ENCODE results near the gene L1CAM.

L1CAM gene

GRCh38 chrX:153886915-153887314, 942 bp upstream of the L1CAM start:
- peaks cover 9% of the 10 kb centered on the region for H3K79me1 ChIP-seq (ENCODE audit: low read length)
- H2BK120ac ChIP-seq (ENCODE audit: insufficient read depth, low read length, poor library complexity) = peak overlapping the region; percentile 43
- no peaks in the 10 kb centered on the region for H3K9me3 ChIP-seq (ENCODE audit: insufficient read depth, low read depth, low read length)
- H4K91ac ChIP-seq (ENCODE audit: low read depth, low read length) = peak overlapping the region; percentile 72
- H3K27ac ChIP-seq (ENCODE audit: low read depth, low read length) = no peak overlapping the region
- WGBS (ENCODE audit: extremely low coverage, insufficient coverage, insufficient read length) = no CpG with 5 or more reads among the region's 13 CpGs
- H3K79me2 ChIP-seq (ENCODE audit: control insufficient read depth, insufficient read depth, low read length, poor library complexity) = no peaks in the 10 kb centered on the region
- H3K4me3 ChIP-seq (ENCODE audit: low read depth, low read length) = no peak overlapping the region
- peak overlapping the region; percentile 59 for H3K4me2 ChIP-seq (ENCODE audit: low read length)
- H2AK5ac ChIP-seq (ENCODE audit: low read length) = no peak overlapping the region
- no peak overlapping the region for H3K4ac ChIP-seq (ENCODE audit: low read depth, low read length)
- no peak overlapping the region for H4K12ac ChIP-seq (ENCODE audit: low read depth, low read length)
- no peak overlapping the region for H2BK5ac ChIP-seq (ENCODE audit: low read depth, low read length, poor library complexity)
- H3K14ac ChIP-seq (ENCODE audit: low read length) = peak overlapping the region; percentile 53
- no peak overlapping the region for H3K18ac ChIP-seq (ENCODE audit: low read length)
- no peak overlapping the region for H3K23ac ChIP-seq (ENCODE audit: low read length)
- H3K9ac ChIP-seq (ENCODE audit: low read length) = no peak overlapping the region
- H2AFZ ChIP-seq (ENCODE audit: insufficient read depth, low read length, poor library complexity) = no peak overlapping the region
- H4K8ac ChIP-seq (ENCODE audit: low read depth, low read length) = no peak overlapping the region
- peaks cover 15 to 28% of the 10 kb centered on the region in 2 experiments for H3K4me1 ChIP-seq (ENCODE audit: control insufficient read depth in 1 of 2, insufficient read depth in 2 of 2, low read length in 2 of 2)
- no peaks in the 10 kb centered on the region for H3K27me3 ChIP-seq (ENCODE audit: insufficient read depth, low read length)
- H3K36me3 ChIP-seq (ENCODE audit: control insufficient read depth in 1 of 2, insufficient read depth in 2 of 2, low read length in 2 of 2) = no peaks in the 10 kb centered on the region
- H2BK12ac ChIP-seq (ENCODE audit: low read length) = no peak overlapping the region
- DNase-seq = peak; percentile 27 to 66

GRCh38 chrX:153885208-153885787, 675 bp downstream of the L1CAM start:
- Histone ChIP-seq H3K9me3 (ENCODE audit: insufficient read depth, low read depth, low read length) (no peaks in the 10 kb centered on the region), H3K4me3 (ENCODE audit: low read depth, low read length) (peak overlapping the region; percentile 68), H2AFZ (ENCODE audit: insufficient read depth, low read length, poor library complexity) (no peak overlapping the region), H3K27me3 (ENCODE audit: insufficient read depth, low read length) (no peaks in the 10 kb centered on the region), H4K8ac (ENCODE audit: low read depth, low read length) (no peak overlapping the region), H4K91ac (ENCODE audit: low read depth, low read length) (peak overlapping the region; percentile 42), H3K18ac (ENCODE audit: low read length) (no peak overlapping the region), H3K4ac (ENCODE audit: low read depth, low read length) (no peak overlapping the region), H3K9ac (ENCODE audit: low read length) (no peak overlapping the region), H2BK12ac (ENCODE audit: low read length) (no peak overlapping the region), H3K23ac (ENCODE audit: low read length) (no peak overlapping the region), H4K12ac (ENCODE audit: low read depth, low read length) (no peak overlapping the region), H3K79me2 (ENCODE audit: control insufficient read depth, insufficient read depth, low read length, poor library complexity) (no peaks in the 10 kb centered on the region), H2AK5ac (ENCODE audit: low read length) (no peak overlapping the region), H2BK5ac (ENCODE audit: low read depth, low read length, poor library complexity) (no peak overlapping the region), H3K79me1 (ENCODE audit: low read length) (peaks cover 9% of the 10 kb centered on the region), H3K14ac (ENCODE audit: low read length) (no peak overlapping the region), H3K27ac (ENCODE audit: low read depth, low read length) (no peak overlapping the region), H3K36me3 (ENCODE audit: control insufficient read depth in 1 of 2, insufficient read depth in 2 of 2, low read length in 2 of 2) (no peaks in the 10 kb centered on the region), H3K4me1 (ENCODE audit: control insufficient read depth in 1 of 2, insufficient read depth in 2 of 2, low read length in 2 of 2) (peaks cover 15 to 35% of the 10 kb centered on the region in 2 experiments), H3K4me2 (ENCODE audit: low read length) (peak overlapping the region; percentile 56), H2BK120ac (ENCODE audit: insufficient read depth, low read length, poor library complexity) (no peak overlapping the region)
- DNase-seq = no peak
- WGBS (ENCODE audit: extremely low coverage, insufficient coverage, insufficient read length) = no CpG with 5 or more reads among the region's 32 CpGs

- Histone ChIP-seq H3K36me3 (ENCODE audit: control insufficient read depth in 1 of 2, insufficient read depth in 2 of 2, low read length in 2 of 2) (no peaks in the 10 kb centered on the region), H3K9ac (ENCODE audit: low read length) (no peak overlapping the region), H2BK12ac (ENCODE audit: low read length) (no peak overlapping the region), H2AK5ac (ENCODE audit: low read length) (no peak overlapping the region), H4K12ac (ENCODE audit: low read depth, low read length) (no peak overlapping the region), H4K91ac (ENCODE audit: low read depth, low read length) (no peak overlapping the region), H3K79me1 (ENCODE audit: low read length) (peaks cover 9% of the 10 kb centered on the region), H3K4me3 (ENCODE audit: low read depth, low read length) (no peak overlapping the region), H3K27ac (ENCODE audit: low read depth, low read length) (no peak overlapping the region), H2BK5ac (ENCODE audit: low read depth, low read length, poor library complexity) (no peak overlapping the region), H3K4me2 (ENCODE audit: low read length) (peak overlapping the region; percentile 56), H3K23ac (ENCODE audit: low read length) (no peak overlapping the region), H3K27me3 (ENCODE audit: insufficient read depth, low read length) (no peaks in the 10 kb centered on the region), H3K18ac (ENCODE audit: low read length) (no peak overlapping the region), H2AFZ (ENCODE audit: insufficient read depth, low read length, poor library complexity) (no peak overlapping the region), H3K79me2 (ENCODE audit: control insufficient read depth, insufficient read depth, low read length, poor library complexity) (no peaks in the 10 kb centered on the region), H2BK120ac (ENCODE audit: insufficient read depth, low read length, poor library complexity) (no peak overlapping the region), H3K9me3 (ENCODE audit: insufficient read depth, low read depth, low read length) (no peaks in the 10 kb centered on the region), H3K14ac (ENCODE audit: low read length) (no peak overlapping the region), H3K4ac (ENCODE audit: low read depth, low read length) (no peak overlapping the region), H3K4me1 (ENCODE audit: control insufficient read depth in 1 of 2, insufficient read depth in 2 of 2, low read length in 2 of 2) (peaks cover 15 to 35% of the 10 kb centered on the region in 2 experiments), H4K8ac (ENCODE audit: low read depth, low read length) (no peak overlapping the region)
- no peak for DNase-seq
- WGBS (ENCODE audit: extremely low coverage, insufficient coverage, insufficient read length) = no CpG with 5 or more reads among the region's 6 CpGs
Observed at GRCh38 chrX:153884590-153884989, 1.4 kb downstream of the L1CAM start.

GRCh38 chrX:153884136-153884535, 1.8 kb downstream of the L1CAM start:
- Histone ChIP-seq H2AFZ (ENCODE audit: insufficient read depth, low read length, poor library complexity) (no peak overlapping the region), H3K36me3 (ENCODE audit: control insufficient read depth in 1 of 2, insufficient read depth in 2 of 2, low read length in 2 of 2) (no peaks in the 10 kb centered on the region), H3K27me3 (ENCODE audit: insufficient read depth, low read length) (no peaks in the 10 kb centered on the region), H4K8ac (ENCODE audit: low read depth, low read length) (no peak overlapping the region), H3K9ac (ENCODE audit: low read length) (no peak overlapping the region), H2BK5ac (ENCODE audit: low read depth, low read length, poor library complexity) (no peak overlapping the region), H3K9me3 (ENCODE audit: insufficient read depth, low read depth, low read length) (no peaks in the 10 kb centered on the region), H3K79me2 (ENCODE audit: control insufficient read depth, insufficient read depth, low read length, poor library complexity) (no peaks in the 10 kb centered on the region), H3K4me2 (ENCODE audit: low read length) (no peak overlapping the region), H3K4me3 (ENCODE audit: low read depth, low read length) (no peak overlapping the region), H2BK120ac (ENCODE audit: insufficient read depth, low read length, poor library complexity) (no peak overlapping the region), H3K23ac (ENCODE audit: low read length) (no peak overlapping the region), H2BK12ac (ENCODE audit: low read length) (no peak overlapping the region), H3K27ac (ENCODE audit: low read depth, low read length) (no peak overlapping the region), H2AK5ac (ENCODE audit: low read length) (no peak overlapping the region), H4K91ac (ENCODE audit: low read depth, low read length) (no peak overlapping the region), H3K4ac (ENCODE audit: low read depth, low read length) (no peak overlapping the region), H3K79me1 (ENCODE audit: low read length) (peaks cover 9% of the 10 kb centered on the region), H3K4me1 (ENCODE audit: control insufficient read depth in 1 of 2, insufficient read depth in 2 of 2, low read length in 2 of 2) (peaks cover 15 to 35% of the 10 kb centered on the region in 2 experiments), H4K12ac (ENCODE audit: low read depth, low read length) (no peak overlapping the region), H3K14ac (ENCODE audit: low read length) (no peak overlapping the region), H3K18ac (ENCODE audit: low read length) (no peak overlapping the region)
- WGBS (ENCODE audit: extremely low coverage, insufficient coverage, insufficient read length) = no CpG with 5 or more reads among the region's 13 CpGs
- DNase-seq = no peak

Data from trophoblast cell (in vitro differentiated cells and primary cell).